CD4-positive, alpha-beta T cell treated with Interferon alpha-2 for 1 hour (primary cell): ENCODE measurements around the gene ISYNA1.
A peak's percentile ranks its signal among the peaks of the same experiment; 100 is the strongest.

Experiments
- DNase-seq, 2 donors: peaks; one replicate each; pipeline ENCODE4 v3.0.0-alpha.2; 2020 to 2022

The ISYNA1 gene

DNA sequence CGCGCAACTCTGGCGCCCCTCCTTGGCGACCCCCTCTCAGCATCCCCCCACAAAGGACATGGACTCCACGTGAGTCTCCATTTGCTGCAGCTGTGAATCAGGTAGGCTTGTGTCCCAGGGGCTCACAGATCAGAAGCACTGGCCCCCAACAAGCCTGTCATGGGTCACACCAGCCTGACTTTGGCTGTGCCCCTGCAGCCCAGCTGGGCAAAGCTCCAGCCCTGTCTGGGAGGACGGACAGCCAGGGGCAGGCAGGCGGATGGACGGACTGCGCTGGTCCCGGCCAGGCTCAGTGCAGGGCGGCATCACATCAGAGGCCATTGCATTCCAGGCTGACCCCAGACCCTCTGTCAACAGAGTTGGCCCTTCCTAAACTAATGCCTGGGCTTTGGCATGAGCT lies 28.4 kb upstream of the ISYNA1 start:
- DNase-seq: no peak

DNA sequence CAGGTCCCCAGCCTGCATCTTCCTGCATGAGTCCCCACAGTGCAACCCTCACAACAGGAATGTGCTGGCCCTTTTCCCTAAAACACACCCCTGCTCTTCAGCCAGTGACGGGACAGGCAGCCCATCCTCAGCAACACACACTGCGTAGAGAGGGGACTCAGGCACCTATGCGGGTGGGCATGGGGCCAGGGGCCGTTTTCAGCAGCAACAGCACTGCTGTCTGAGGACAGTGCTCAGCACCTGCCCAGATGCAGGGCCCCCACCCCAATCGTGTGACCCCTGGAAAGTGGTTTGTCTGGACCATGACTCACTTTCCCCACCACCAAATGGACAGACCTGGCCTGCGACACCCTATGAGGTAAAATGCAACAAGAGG lies 28.0 kb upstream of the ISYNA1 start:
- no peak for DNase-seq

DNA sequence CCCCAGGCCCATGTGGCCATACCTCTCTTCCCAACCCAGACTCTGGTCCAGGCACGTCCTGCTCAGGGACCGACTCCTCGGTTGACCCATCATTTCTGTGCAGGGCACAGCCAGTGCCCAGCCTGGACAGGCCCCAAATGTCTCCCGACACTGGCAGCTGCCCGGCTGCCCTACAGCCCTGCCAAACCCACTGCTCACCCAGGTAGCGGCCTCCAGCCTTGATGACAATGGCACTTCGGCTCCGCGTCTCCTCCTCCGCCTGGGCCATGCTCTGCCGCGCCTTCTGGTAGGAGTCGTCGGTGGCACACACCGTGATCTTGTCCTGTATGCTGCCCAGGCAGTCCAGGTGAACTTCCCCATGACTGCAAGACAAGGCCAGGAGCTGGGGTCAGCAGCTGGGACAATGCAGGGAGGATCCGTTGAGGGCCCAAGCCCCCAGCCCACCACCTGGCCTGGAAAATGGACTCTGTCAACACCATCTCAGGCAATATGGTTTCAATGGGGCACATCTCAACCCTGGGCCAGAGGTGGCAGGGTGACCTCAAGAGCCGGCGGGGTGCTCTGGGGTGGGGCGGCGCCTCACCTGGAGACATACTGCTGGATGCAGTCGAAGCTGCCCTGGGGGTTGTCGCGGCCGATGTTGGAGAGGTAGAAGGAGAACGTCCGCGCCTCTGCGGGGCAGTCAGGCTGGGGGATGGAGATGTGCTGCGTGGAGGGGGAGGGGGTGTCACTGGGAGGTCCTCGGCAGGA lies 27.5 kb upstream of the ISYNA1 start:
- DNase-seq: no peak

DNA sequence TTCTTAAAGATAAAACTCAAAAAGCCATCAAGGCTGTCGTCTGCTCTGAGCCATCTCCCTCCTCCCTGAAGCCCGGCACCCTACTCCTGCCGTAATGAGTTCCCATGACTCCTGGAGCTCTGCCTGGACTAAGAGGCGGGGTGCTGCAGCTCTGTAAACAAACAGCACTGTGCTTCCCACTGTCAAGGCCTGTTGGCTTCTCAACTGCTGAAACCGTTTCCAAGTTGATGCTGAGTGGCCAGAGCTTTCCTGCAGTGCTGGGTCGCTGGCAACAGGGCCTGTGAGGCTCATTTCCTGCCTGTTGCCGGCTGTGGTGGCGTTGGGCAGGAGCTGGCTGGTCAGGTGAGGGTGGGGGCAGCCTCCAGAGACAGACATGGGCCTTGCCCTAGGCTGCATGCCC lies 26.7 kb upstream of the ISYNA1 start:
- no peak for DNase-seq

DNA sequence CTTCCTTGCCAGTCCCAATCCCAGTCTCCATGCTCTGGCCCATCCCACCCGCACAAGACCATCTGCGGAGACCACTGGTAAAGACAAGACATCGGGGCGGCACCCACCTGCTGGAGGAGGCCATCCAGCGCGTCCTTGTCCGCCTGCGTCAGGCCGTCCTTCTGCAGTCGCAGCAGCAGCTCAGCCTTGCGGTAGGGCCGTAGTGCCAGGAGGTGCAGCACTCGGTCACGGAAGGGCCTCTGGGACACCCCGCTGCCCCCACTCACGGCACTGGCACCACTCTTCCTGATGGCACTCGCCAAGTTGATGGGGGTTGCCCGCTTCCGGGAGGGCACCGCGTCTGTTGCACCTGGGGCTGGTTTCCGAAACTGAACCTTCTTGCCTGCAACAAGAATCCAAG lies 23.5 kb upstream of the ISYNA1 start:
- no peak for DNase-seq

DNA sequence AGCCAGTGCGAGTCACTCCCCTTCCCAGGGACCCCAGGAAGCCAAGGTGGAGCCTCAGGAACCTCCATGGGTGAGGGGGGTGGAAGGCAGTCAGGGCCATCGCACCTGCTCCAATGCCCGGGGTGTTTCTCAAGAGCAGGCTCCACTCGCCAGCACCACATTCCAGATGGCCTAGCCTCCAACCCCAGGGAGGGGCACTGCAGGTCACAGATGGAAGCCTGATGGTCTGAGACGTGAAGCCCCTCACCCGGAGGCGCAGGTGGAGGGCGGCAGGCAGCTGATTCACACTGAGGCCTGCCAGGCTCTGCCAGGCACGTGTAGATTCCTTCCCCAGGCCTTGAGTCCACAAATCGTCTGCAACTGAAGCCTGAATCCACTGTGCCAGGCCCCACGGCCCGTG lies 23.0 kb upstream of the ISYNA1 start:
- no peak for DNase-seq

DNA sequence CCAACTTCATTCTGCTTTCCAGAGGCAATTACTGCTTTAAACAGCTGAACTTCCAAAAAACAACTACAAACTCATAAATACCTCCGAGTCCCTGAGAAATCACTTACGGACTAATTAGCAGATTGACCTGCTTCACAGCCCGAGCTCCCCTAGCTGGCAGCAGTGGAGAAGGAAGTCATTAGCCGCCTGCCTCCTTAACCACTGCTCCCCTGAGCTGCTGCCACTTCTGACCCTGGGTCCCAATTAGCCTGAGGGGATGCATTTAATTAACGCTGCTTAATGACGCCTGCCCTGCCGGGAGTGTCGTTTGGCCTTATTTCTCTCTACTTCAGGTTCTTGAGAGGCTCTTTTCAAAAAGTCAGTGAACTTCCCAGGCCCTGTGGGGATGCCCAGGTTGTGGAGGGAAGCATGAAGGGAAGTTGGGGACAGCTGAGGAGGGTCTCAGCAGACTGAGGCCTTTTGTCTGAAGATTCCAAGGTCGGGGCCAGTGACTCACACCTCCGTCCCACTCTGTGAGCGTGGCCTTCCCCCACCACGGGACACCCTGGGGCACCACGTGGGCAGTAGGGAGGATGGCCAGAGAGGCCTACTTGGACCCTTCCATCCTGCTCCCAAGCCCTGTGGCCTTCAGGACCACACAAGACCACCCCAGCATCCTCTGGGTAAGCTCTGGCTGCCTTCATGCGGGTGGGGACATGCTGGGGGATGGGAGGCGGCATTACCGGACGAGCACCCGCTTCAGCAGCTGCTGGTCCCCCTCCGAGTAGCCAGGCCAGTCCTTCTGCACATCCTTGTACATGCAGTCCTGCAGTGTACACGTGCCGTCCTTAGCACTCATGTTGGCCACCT lies 19.8 kb upstream of the ISYNA1 start:
- DNase-seq: no peak

DNA sequence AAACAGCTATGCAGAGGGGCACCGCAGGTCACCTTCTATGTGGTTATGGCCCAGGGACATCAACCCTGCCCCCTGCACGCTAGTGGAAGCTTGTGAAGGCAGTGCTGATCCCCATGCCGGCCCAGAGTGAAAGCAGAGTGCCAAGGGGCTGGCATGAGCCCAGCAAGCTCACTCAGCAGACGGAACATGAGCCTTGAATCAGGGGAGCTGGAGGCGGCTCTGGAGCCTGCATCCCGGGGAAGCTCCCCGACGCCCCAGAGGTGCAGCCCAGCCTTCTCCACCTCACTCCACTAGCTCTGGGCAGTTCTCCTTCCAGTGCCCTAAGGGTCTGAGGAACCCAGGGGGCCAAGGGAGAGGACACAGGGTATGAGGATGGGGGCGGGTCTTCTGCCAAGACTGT lies 19.0 kb upstream of the ISYNA1 start:
- no peak for DNase-seq

DNA sequence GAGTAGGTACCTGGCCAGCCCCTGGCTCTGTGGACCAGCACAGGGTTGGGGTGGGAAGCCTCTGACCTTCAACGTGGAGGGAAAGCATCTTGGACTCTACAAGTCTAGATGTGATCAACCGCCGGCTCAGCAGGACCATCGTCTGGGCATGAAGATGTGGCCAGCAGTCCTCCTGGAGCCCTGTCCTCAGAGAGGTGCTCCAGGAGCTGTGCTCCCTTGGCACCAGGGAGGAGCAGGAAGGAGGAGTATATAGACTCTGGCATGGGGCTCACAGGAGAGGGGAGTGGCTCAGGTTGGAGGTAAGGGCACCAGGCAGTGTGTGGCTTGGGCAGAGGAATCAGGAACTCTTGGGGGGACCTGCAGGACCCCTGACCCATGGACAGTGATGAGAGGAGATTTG lies 18.3 kb upstream of the ISYNA1 start:
- no peak for DNase-seq

DNA sequence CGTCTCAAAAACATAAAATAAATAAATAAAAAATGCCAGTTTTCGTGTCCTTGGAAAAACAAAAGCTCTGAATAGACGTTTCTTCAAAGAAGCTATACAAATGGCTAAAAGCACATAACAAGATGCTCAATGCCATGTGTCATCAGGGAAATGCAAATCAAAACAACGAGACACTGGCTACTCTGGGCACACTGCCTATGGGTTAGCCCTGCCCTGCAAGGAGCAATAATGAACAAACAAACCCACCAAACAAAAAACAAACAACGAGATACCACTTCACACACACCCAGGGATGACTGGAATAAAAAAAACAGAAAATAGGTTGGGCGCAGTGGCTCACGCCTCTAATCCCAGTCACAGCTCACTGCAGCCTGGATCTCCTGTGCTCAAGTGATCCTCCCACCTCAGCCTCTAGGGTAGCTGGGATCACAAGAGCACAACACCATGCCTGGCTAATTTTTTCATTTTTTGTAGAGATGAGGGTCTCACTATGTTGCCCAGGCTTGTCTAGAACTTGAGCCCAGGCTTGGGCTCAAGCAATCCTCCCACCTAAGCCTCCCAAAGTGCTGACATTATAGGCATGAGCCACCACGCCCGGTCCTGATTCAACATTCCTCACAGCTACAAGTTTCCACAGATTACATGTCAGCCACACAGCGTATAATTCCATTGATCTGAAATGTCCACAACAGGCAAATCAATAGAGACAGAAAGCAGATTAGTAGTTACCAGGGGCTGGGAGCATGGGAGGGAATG lies 15.5 kb upstream of the ISYNA1 start:
- no peak for DNase-seq

DNA sequence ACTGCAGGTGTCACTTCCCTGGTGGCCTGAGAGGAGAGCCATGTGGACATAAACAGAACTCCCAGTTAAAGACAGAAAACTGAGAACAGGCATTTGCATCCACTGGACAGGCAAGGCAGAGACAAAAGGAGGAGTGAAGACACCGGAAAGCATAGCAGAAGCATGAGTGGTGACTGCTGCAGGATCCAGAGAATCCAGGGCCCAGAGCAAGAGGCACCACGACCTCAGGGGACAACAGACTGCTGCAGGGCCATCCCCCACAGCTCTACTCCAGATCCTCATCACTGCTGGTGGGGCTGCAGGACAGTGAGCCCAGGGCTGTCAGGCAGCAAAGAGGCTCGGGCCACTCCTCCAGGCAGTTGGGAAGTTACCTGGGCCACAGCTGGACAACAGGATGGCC lies 14.5 kb upstream of the ISYNA1 start:
- no peak for DNase-seq

DNA sequence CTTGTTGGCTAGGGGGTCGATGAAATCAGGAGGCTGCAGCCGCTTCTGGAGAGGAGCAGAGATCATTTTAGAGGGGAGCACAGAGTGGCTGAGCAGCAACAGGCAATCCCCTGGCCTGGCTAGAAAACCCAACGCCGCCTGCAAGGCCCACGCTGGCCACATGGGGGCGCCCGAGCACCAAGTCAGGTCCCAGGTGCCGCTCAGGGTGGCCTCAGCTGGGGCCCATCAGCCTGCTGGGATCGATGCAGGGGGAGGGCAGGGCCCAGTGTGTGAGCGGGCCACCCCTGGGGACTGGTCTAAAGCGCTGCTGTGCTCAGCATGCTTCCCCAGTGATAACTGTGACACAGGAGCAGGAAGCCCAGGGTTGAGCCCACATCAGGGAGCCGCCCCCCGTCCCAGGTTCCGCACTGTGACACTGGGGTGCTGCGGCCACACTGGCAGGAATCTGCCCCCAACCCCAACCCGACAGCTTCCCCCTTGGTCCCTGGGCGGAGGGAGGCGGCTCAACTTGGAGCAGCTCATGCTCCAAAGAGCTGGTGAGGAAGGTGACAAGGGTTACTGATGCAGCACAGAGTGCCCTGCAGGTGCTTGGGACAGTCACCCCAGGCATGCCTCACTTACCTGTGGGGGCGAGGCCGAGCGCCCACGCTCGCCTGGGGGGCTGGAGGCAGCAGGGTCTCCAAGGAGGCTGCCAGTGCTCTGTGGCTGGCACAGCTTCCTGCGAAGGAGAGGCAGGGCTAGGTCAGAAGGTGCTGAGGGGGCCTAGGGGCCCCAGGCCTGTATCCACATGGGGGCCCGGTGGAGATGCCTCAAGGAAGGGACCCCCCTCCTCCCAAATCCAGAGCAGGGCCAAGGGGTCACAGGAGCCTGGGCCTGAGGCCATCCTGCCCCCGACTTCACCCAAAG lies 13.3 kb upstream of the ISYNA1 start:
- peak; percentile 82 to 88 for DNase-seq

DNA sequence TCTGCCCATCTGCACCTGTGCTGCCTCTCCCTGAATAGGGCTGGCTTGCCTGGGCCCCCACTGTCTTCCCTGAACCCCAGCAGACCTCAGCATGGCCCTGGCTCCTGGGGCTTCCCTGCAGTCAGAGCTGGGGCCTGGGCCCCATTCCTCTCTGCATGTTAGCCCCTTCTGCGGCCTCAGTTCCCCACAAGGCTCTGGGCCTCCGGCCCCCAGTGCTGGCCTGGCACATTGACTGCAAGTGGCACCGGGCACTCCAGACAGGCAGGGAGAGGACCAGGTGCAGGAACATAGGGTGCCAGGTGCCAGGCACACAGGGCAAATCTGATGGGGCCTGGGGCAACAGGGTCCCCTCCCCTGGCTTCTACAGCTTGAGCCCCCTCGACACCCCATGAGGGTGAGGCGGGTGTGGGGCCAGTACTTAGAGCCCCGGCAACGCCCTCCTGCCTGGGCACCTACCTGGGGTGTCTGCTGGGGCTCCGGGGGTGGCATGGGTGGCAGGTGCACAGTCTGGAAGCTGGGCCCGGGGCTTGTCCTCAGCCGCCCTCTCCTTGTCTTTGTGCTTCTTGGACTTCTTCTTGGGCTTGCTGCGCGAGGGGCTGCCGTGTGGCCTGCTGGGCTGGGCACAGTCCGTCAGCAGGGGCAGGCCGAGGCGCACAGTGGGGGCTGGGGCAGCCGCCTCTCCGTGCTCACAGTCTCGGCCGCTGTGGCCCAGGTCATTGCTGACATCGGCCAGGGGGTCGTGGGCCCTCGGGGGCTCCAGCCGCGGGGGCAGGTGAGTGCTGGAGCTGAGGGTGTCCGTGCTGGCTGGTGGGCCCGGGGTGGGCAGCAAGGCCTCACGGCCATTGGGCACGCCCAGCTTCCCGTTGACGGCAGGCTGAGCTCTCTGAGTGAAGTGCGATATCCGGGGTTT lies 12.3 kb upstream of the ISYNA1 start:
- DNase-seq: no peak

DNA sequence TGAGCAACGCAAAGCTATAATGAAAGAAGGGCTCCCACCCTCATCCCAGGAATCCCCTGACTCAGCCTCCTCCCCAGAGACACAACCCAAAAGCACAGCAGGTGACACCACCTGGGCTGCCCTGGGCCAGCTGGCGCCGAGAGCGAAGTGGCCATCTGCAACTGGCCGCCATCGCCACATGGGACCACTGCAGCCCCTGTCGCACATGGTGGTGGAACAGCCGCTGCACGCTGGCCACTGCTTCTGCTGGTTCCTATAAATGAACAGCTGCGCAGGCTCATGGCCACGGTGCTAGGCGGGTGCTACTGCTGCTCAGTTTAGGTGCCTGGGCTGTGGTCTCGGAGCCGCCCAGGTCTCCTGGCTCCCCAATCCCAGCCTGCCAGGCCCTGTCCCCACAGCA lies 11.6 kb upstream of the ISYNA1 start:
- DNase-seq: no peak

DNA sequence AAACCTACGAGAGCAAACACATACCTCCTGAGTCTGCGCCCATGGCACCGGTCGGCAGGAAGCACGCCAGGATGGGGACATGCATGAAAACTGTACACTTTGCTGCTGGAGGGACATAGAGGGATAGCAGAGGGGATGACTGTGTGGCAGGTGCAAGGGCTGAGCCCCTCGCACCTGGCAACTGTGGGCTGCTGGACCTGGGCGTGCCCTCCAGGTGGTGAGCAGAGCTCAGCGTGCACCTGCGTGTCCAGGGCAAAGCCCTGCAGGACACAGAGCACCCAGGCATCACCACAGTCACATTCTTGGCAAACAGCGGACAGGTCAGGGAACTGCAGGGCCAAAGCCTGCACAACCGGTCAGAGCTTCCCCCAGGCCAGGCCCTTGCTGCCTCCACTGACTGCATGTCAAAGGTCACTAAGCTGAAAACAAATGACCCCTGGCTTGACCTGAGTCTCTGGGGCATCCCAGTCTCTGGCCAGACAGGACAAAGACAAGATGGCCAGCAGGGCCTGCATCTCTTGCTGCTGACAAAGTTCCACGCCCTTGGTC lies 9.0 kb upstream of the ISYNA1 start:
- no peak for DNase-seq

DNA sequence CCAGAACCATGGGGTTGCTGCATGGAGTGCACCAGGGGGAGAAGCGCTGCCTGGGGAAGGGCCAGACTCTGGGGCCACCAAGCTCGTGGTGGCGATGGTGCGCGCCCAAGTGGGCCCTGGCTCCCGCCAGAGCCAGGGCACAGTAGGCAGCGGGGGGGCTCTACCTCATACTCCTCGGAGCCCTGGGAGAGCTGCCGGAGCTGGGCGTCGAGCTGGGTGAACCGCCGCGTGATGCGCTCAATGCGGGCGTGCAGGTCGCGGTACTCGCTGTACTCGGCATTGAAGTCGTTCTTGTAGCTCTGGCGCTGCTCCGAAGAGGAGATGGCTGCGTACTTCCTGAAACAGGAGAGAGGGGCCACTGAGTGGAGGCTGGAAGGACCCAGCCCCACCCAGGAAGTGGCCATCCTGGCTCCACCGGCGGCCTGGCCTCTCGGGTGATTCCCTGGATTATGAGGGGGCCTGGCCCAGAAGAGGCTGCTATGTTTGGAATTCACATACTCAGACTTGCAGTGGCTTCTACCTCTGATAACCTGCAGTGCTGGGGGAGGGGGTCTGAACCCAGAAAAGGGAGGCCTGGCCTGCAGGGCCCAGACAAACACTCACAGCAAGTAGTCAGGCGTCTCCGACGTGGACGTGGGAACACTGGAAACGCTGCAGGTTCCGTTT lies 8.3 kb upstream of the ISYNA1 start:
- no peak for DNase-seq

DNA sequence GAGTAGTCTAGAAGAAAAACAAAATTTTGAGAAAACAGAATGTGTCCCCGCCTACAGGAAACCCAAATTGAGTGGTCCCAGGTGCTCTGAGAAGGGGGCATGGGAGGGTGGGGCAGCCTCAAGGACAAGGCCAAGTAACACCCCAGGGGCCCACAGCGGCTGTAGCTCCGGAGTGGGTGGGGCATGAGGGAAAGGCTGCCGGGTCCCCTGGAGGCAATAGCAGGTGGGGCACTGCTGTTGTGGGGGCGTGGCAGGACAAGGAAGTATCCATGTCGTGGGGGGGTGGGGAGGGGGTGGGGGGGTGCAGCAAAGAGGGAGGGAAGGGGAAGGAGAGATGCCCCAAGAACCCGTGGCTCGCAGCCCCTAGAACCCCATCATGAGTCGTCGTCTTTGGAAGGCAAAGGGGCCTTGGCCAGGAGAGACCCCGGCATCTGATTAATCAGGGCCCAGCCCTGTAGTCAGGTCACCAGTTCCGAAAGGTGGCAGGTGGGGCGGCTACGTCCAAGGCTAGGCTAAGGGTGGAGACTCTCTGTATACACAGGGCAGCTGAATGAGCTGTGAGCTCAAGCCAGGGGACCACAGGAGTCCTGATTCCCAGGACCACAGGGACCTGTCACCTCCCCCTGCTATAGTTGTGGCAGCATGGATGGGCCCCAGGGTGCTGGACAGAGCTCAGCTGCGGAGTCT lies 7.5 kb upstream of the ISYNA1 start:
- DNase-seq: no peak

DNA sequence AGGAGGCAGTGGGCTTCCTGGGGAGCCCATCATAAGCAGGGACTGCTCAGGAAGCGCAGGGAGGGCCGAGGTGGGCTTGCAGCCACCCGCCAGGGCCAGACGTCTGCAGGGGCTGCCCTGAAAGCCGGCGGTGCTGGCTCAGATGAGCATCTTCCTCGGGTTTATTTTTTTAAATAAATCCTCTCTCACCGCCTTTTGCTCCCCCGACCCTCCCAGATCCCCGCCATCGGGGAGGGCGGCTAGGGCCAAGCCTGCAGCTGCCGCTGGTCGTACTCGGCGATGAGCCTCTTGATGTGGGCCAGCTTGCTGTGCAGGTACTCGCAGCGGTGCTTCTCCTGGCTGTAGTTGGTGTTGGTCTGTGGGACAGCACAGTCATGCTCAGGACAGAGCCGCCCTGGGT lies 6.6 kb upstream of the ISYNA1 start:
- DNase-seq: no peak

DNA sequence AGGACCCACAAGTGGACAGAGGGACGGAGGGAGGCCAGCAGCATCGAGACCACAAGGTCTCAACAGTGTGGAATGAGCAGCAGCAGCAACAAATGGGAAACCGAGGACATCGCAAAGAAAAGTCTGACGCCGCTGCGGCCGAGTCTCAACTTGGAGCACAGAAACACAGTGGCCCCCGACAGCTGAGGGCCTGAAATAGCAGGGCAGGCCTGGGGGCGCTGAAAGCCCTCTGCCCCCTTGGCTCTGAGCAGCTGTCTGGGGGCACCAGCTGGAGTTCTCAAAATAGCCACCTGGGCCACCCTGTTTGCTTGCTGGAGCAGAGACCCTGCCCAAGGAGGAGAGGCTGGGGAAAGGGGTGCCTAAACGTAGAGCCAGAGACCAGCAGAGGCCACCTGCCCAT lies 5.9 kb upstream of the ISYNA1 start:
- DNase-seq: no peak

DNA sequence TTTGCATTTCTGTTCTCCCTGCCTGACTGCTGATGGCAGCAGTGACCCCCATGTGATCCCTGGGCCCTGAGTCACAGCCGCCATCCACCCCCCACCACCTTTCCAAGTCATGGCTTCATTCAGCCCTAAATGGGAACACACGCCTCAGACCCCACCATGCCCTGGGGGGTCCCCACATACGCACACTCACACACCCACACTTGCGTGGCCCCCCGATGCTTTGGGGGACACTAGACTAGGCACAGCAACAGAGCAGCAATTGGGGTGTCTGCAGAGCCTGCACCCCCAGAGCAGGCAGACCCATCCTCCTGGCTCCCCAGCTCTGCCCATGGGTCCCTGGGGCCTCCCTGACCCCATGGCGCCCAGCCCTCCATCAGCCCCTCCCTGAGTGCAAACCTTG lies 5.5 kb upstream of the ISYNA1 start:
- DNase-seq: no peak
